IMR-90 (cell line): ENCODE data around the gene CYRIA. TPM values are rescaled to one million over a fixed set of nuclear protein-coding genes. Genes with fewer than 3 reads are reported as not detected.

Experiments
- ATAC-seq: fragments of 200-7000 bp; cut with Tn5 transposase; 2 replicates; pipeline ENCODE4 v1.9.1; 2020; ENCODE audit warnings: low read depth, mild to moderate bottlenecking, moderate library complexity
- BruUV-seq: library from RNA; stranded (reverse); fragments of 400-500 nt; replicated peaks from 2 replicates; lab custom pipeline; 2021; lab: Mats Ljungman, UMichigan
- CTCF ChIA-PET: fragments of 300-600 bp; formaldehyde crosslinking; extraction: SDS; loops from one replicate; lab custom pipeline; 2021; ENCODE audit warnings: antibody characterized with exemption; lab: Yijun Ruan, JAX
- POLR2A ChIA-PET: fragments of 300-600 bp; sonication (Branson Sonifier 250); formaldehyde crosslinking; loops from one replicate; lab custom pipeline; 2022; ENCODE audit warnings: antibody characterized with exemption; ENCODE audit not compliant: unreplicated experiment; lab: Charles Lee
- DNase-seq: peaks from one replicate; pipeline ENCODE4 v3.0.0; 2013
- H2AFZ ChIP-seq: replicated peaks from 2 replicates; pipeline ENCODE3; 2013; ENCODE audit warnings: low read length, mild to moderate bottlenecking; ENCODE audit not compliant: poor library complexity
- H2AK5ac ChIP-seq: 2 replicates; pipeline ENCODE4 v1.6.1; 2013; ENCODE audit warnings: low read depth, low read length, inconsistent platforms
- H2AK9ac ChIP-seq: replicated peaks from 2 replicates; pipeline ENCODE3; 2013; ENCODE audit warnings: mild to moderate bottlenecking, low read depth, low read length, moderate library complexity; ENCODE audit not compliant: poor library complexity
- H2BK120ac ChIP-seq: 2 replicates; pipeline ENCODE4 v1.6.1; 2013; ENCODE audit warnings: low read depth, low read length, inconsistent platforms
- H2BK15ac ChIP-seq: 3 replicates; pipeline ENCODE4 v1.6.1; 2013; ENCODE audit warnings: low read depth, low read length, inconsistent platforms
- H2BK20ac ChIP-seq: 2 replicates; pipeline ENCODE4 v1.6.1; 2013; ENCODE audit warnings: low read depth, mild to moderate bottlenecking, inconsistent platforms, low read length, moderate library complexity
- H2BK5ac ChIP-seq: 2 replicates; pipeline ENCODE4 v1.6.1; 2013; ENCODE audit warnings: mild to moderate bottlenecking, low read depth, low read length, inconsistent platforms; ENCODE audit not compliant: poor library complexity, severe bottlenecking
- H3K14ac ChIP-seq: replicated peaks from 2 replicates; pipeline ENCODE4 v1.6.1; 2013; ENCODE audit warnings: low read depth, low read length, inconsistent platforms
- H3K18ac ChIP-seq: 2 replicates; pipeline ENCODE4 v1.6.1; 2013; ENCODE audit warnings: low read depth, low read length, control low read depth
- H3K23ac ChIP-seq: 2 replicates; pipeline ENCODE4 v1.6.1; 2013; ENCODE audit warnings: low read depth, low read length, inconsistent platforms
- H3K27ac ChIP-seq: 2 replicates; pipeline ENCODE4 v1.5.1; 2013; ENCODE audit warnings: mild to moderate bottlenecking, control low read depth, low read length; ENCODE audit not compliant: insufficient read depth
- H3K27me3 ChIP-seq: 2 replicates; pipeline ENCODE4 v1.6.1; 2013; ENCODE audit warnings: low read length; ENCODE audit not compliant: control insufficient read depth, insufficient read depth
- H3K36me3 ChIP-seq: 2 replicates; pipeline ENCODE4 v1.6.1; 2013; ENCODE audit warnings: low read length, mixed read lengths; ENCODE audit not compliant: control insufficient read depth, insufficient read depth
- H3K4ac ChIP-seq: 2 replicates; pipeline ENCODE4 v1.6.1; 2013; ENCODE audit warnings: low read depth, low read length, inconsistent platforms
- H3K4me1 ChIP-seq: 2 replicates; pipeline ENCODE4 v1.6.1; 2013; ENCODE audit warnings: low read length, mixed read lengths; ENCODE audit not compliant: control insufficient read depth, insufficient read depth
- H3K4me2 ChIP-seq: 2 replicates; pipeline ENCODE4 v1.6.1; 2013; ENCODE audit warnings: low read depth, mild to moderate bottlenecking, control low read depth, low read length, moderate library complexity
- H3K4me3 ChIP-seq: 2 replicates; pipeline ENCODE4 v1.5.1; 2013; ENCODE audit warnings: low read depth, mild to moderate bottlenecking, control low read depth, low read length, moderate library complexity; ENCODE audit not compliant: insufficient read depth
- H3K56ac ChIP-seq: 2 replicates; pipeline ENCODE4 v1.6.1; 2013; ENCODE audit warnings: low read length, inconsistent platforms; ENCODE audit not compliant: insufficient read depth; ENCODE audit errors: extremely low read depth
- H3K79me1 ChIP-seq, 2 experiments: 2 replicates each; pipeline ENCODE4 v1.6.1; 2013; ENCODE audit warnings: low read length in 2 of 2, inconsistent platforms in 1 of 2, low read depth in 1 of 2
- H3K9ac ChIP-seq: 2 replicates; pipeline ENCODE4 v1.6.1; 2013; ENCODE audit warnings: low read depth, low read length, control low read depth
- H3K9me1 ChIP-seq: 2 replicates; pipeline ENCODE4 v1.6.1; 2013; ENCODE audit warnings: low read length, inconsistent platforms; ENCODE audit not compliant: insufficient read depth
- H3K9me3 ChIP-seq: 2 replicates; pipeline ENCODE4 v1.6.1; 2013; ENCODE audit warnings: low read length; ENCODE audit not compliant: control insufficient read depth, insufficient read depth
- H4K20me1 ChIP-seq: 2 replicates; pipeline ENCODE4 v1.6.1; 2013; ENCODE audit warnings: low read length, inconsistent platforms; ENCODE audit not compliant: insufficient read depth
- H4K5ac ChIP-seq: 2 replicates; pipeline ENCODE4 v1.6.1; 2013; ENCODE audit warnings: mild to moderate bottlenecking, low read depth, low read length, control low read depth
- H4K8ac ChIP-seq, 2 experiments: 2 replicates each; pipeline ENCODE4 v1.6.1; 2013; ENCODE audit warnings: low read depth in 2 of 2, low read length in 2 of 2, control low read depth in 1 of 2, inconsistent platforms in 1 of 2
- H4K91ac ChIP-seq: 2 replicates; pipeline ENCODE4 v1.6.1; 2013; ENCODE audit warnings: low read depth, low read length, inconsistent platforms; ENCODE audit not compliant: insufficient read depth
- BHLHE40 ChIP-seq: fragments of 150-350 bp; IDR thresholded peaks from 2 replicates; pipeline ENCODE4 v1.6.1; 2016; ENCODE audit warnings: mild to moderate bottlenecking, low read depth, low read length
- FOS ChIP-seq: fragments of 150-350 bp; IDR thresholded peaks from 2 replicates; pipeline ENCODE4 v1.6.1; 2016; ENCODE audit warnings: low read depth, low read length
- MAFK ChIP-seq: IDR thresholded peaks from 2 replicates; pipeline ENCODE4 v1.6.1; 2012; ENCODE audit warnings: low read depth, low read length, improper control_type of control experiment
- MAZ ChIP-seq: IDR thresholded peaks from 2 replicates; pipeline ENCODE4 v1.6.1; 2012; ENCODE audit warnings: low read depth, mild to moderate bottlenecking, low read length, improper control_type of control experiment, moderate library complexity, borderline replicate concordance
- NFE2L2 ChIP-seq: fragments of 150-350 bp; IDR thresholded peaks from 2 replicates; pipeline ENCODE4 v1.6.1; 2016; ENCODE audit warnings: low read depth, mild to moderate bottlenecking, low read length
- RAD21 ChIP-seq: IDR thresholded peaks from 2 replicates; pipeline ENCODE4 v1.6.1; 2012; ENCODE audit warnings: low read length, improper control_type of control experiment
- RCOR1 ChIP-seq: IDR thresholded peaks from 2 replicates; pipeline ENCODE4 v1.6.1; 2012; ENCODE audit warnings: mild to moderate bottlenecking, low read length, improper control_type of control experiment; ENCODE audit not compliant: insufficient replicate concordance
- SMC3 ChIP-seq: fragments of 150-350 bp; IDR thresholded peaks from 2 replicates; pipeline ENCODE4 v1.6.1; 2016; ENCODE audit warnings: low read depth, mild to moderate bottlenecking, antibody characterized with exemption, low read length, moderate library complexity
- USF2 ChIP-seq: fragments of 150-350 bp; IDR thresholded peaks from 2 replicates; pipeline ENCODE4 v1.6.1; 2017; ENCODE audit warnings: mild to moderate bottlenecking, antibody characterized with exemption, low read length, low read depth
- WGBS, 2 experiments: methylation state at CpG; one replicate each; pipeline versions ENCODE4 v1.1.5 to v1.1.7; 2013; ENCODE audit warnings: missing lambda C conversion rate in 2 of 2; ENCODE audit not compliant: insufficient read length in 1 of 2; ENCODE audit errors: extremely low coverage in 2 of 2; 5-methylcytosine and 5-hydroxymethylcytosine counted together
- dilution Hi-C: fragments of 300-500 bp; cut with HindIII; formaldehyde crosslinking; loops from one replicate; pipeline ENCODE4 v1.14.3; 2018; ENCODE audit warnings: low sequenced_read_pairs; ENCODE audit not compliant: unreplicated experiment
- in situ Hi-C: fragments of 300-500 bp; cut with MboI; formaldehyde crosslinking; loops from 3 replicates; pipeline ENCODE4 v1.14.3; 2019; ENCODE audit warnings: low sequenced_read_pairs, inconsistent platforms, mixed read lengths
- intact Hi-C: fragments of 100-400 bp; cut with micrococcal nuclease; formaldehyde crosslinking; loops from 2 replicates; pipeline ENCODE4 v1.10.0; 2022
- polyA plus RNA-seq, 3 experiments: library from polyadenylated mRNA; depleted of rRNA; stranded (reverse); fragments of >200 nt; gene quantifications; 2 replicates each; pipeline ENCODE4 v1.2.3, GENCODE V29; 2012; ENCODE audit warnings: low replicate concordance in 1 of 3
- total RNA-seq: library from RNA; depleted of rRNA; stranded (reverse); fragments of >200 nt; gene quantifications from 2 replicates; pipeline ENCODE4 v1.2.3, GENCODE V29; 2012

CYRIA gene
- total and polyA plus RNA-seq, 2 of the 4 experiments (the other 2 are of a cell fraction), result 1.7 to 3.8 TPM

DNA sequence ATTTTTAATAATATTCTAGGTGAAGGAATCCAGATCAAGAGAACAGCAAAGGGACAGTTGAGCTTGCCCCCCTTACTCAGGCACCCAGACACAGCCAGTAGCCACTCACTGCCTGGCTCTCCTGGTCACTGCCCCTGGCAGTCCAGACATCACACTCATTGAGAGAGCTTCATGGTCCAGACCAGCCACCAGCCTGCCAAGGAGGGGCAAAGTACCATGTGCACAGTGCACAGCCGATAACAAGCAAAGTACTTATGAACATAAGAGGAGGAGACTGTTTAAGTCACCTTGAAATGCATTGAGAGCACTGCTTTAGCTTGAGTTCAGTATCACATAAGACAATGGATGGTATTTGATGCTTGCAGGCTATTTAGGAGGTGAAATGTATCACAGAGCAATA is 21.6 kb upstream of the CYRIA start:
- ChIA-PET CTCF (no interaction called here), POLR2A (no interaction called here)
- H3K36me3 ChIP-seq, result no peaks in the 10 kb centered on the region
- H4K20me1 ChIP-seq, result no peaks in the 10 kb centered on the region
- ATAC-seq (no peak), DNase-seq (no peak)
- no peak overlapping the region for H2BK120ac ChIP-seq
- no peaks in the 10 kb centered on the region for H3K79me1 ChIP-seq
- in situ Hi-C loops, result no loop called here
- H4K91ac ChIP-seq, result no peak overlapping the region
- H3K56ac ChIP-seq, result no peak overlapping the region
- no peak overlapping the region for H3K14ac ChIP-seq
- TF ChIP-seq RAD21 (no peak), MAZ (no peak), MAFK (no peak), NFE2L2 (no peak), SMC3 (no peak), RCOR1 (no peak), FOS (no peak), BHLHE40 (no peak), USF2 (no peak)
- no peak overlapping the region for H2BK20ac ChIP-seq
- no peak overlapping the region for H4K5ac ChIP-seq
- BruUV-seq, result no TSS peak
- no peak overlapping the region for H2AFZ ChIP-seq
- dilution Hi-C loops, result no loop called here
- H2BK5ac ChIP-seq, result no peak overlapping the region
- WGBS, 2 experiments, result 40% methylated on average over 1 of the region's 1 CpG; no CpG with 5 or more reads in 1 of the 2 experiments
- no peaks in the 10 kb centered on the region for H3K9me1 ChIP-seq
- H4K8ac ChIP-seq, result no peak overlapping the region
- no peak overlapping the region for H3K9ac ChIP-seq
- H3K9me3 ChIP-seq, result no peaks in the 10 kb centered on the region
- H2AK9ac ChIP-seq, result no peak overlapping the region
- no peak overlapping the region for H3K4ac ChIP-seq
- H3K4me2 ChIP-seq, result no peak overlapping the region
- no peak overlapping the region for H2AK5ac ChIP-seq
- no peak overlapping the region for H3K4me3 ChIP-seq
- H2BK15ac ChIP-seq, result no peak overlapping the region
- H3K18ac ChIP-seq, result no peak overlapping the region
- H3K23ac ChIP-seq, result no peak overlapping the region
- no peak overlapping the region for H3K27ac ChIP-seq
- no peaks in the 10 kb centered on the region for H3K4me1 ChIP-seq
- intact Hi-C loops, result no loop called here
- H3K27me3 ChIP-seq, result peaks cover 6% of the 10 kb centered on the region
